Nephron progenitor cell (in vitro differentiated cells): ENCODE data around the gene GNPDA1.
A peak's percentile ranks its signal among the peaks of the same experiment; 100 is the strongest.

Experiments
- DNase-seq: peaks from one replicate; pipeline ENCODE4 v3.0.0; 2021
- H3K27ac Mint-ChIP-seq: 2 replicates; pipeline ENCODE4 v1.8.0; 2021; ENCODE audit warnings: mild to moderate bottlenecking, moderate library complexity, mixed read lengths
- H3K27me3 Mint-ChIP-seq: 2 replicates; pipeline ENCODE4 v1.8.0; 2021; ENCODE audit warnings: mild to moderate bottlenecking, low read depth, mixed read lengths; ENCODE audit not compliant: poor library complexity
- H3K36me3 Mint-ChIP-seq: 2 replicates; pipeline ENCODE4 v1.8.0; 2021; ENCODE audit warnings: low read depth, mixed read lengths
- H3K4me1 Mint-ChIP-seq: 2 replicates; pipeline ENCODE4 v1.8.0; 2021; ENCODE audit warnings: mixed read lengths
- H3K4me3 Mint-ChIP-seq: 2 replicates; pipeline ENCODE4 v1.8.0; 2021; ENCODE audit warnings: mild to moderate bottlenecking, moderate library complexity, mixed read lengths
- H3K9me3 Mint-ChIP-seq: 2 replicates; pipeline ENCODE4 v1.8.0; 2021; ENCODE audit warnings: mild to moderate bottlenecking, moderate library complexity, mixed read lengths
- TF ChIP-seq, protein P1 (sequence below): fragments of 200-600 bp; sonication (generic); IDR thresholded peaks from 2 replicates; pipeline ENCODE4 v1.5.0; 2021; ENCODE audit warnings: antibody characterized with exemption

Gene GNPDA1

DNA sequence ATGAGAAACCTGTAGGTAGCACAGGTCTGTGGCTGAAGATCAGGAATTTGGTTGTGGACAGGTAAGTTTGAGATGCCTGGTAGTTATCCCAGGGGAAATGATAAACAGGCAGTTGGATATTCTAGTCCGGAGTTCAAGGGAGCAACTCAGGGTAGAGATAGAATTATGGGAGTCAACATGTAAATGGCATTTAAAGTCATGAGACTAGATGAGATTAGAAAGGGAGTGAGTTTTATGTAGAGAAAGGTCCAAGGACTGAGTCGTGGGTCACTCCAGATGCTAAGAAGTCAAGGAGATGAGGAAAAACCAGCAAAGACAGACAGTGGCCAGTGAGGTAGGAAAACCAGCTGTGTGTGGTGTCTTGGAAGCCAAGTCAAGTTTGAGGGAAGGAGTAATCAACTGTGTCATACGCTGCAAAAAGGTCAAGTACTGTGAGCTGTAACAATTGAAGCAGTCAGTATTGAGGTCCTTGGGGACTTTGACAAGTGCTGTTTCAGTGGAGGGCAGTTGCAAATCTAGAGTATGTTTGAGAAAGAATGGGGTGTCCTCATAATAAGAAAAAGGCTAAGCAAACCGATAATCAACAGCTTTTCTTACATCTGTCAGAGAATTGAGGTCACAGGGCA, 18.2 kb downstream of the GNPDA1 start:
- Mint-ChIP-seq H3K4me3 (no peak overlapping the region), H3K4me1 (peaks cover 27% of the 10 kb centered on the region), H3K27me3 (no peaks in the 10 kb centered on the region), H3K36me3 (peaks cover 58% of the 10 kb centered on the region), H3K9me3 (peaks cover 4% of the 10 kb centered on the region), H3K27ac (peak overlapping the region; percentile 4)
- DNase-seq, result no peak
- TF ChIP-seq, protein P1, sequence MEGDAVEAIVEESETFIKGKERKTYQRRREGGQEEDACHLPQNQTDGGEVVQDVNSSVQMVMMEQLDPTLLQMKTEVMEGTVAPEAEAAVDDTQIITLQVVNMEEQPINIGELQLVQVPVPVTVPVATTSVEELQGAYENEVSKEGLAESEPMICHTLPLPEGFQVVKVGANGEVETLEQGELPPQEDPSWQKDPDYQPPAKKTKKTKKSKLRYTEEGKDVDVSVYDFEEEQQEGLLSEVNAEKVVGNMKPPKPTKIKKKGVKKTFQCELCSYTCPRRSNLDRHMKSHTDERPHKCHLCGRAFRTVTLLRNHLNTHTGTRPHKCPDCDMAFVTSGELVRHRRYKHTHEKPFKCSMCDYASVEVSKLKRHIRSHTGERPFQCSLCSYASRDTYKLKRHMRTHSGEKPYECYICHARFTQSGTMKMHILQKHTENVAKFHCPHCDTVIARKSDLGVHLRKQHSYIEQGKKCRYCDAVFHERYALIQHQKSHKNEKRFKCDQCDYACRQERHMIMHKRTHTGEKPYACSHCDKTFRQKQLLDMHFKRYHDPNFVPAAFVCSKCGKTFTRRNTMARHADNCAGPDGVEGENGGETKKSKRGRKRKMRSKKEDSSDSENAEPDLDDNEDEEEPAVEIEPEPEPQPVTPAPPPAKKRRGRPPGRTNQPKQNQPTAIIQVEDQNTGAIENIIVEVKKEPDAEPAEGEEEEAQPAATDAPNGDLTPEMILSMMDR, result no peak

DNA sequence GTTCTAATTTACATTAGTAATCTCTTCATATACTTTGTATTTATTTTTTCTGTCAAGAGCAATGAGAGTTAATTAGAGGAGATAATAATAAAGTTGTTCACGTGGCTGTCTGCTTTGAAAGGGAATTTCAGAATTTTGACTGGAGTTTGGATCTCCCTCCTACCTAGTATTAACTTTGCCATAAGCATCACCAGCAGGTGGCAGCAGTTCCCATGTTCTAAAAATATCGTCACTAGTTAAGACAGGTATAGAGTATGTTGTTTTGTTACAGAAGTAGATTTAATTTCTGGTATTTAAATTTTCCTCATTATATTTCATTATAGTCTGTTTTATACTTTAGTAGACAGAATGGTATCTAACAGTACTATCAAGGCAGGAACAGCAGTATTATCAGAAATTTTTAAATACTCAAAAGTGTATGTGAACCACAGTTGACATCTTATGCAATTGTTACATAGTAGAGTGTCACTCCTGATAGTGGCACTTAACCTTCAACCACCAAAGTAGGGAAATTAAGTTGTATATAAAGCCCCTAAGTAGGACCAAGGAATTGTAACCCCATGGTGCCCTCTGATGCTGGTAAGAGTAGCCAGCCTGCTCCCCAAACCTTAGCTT, 20.4 kb downstream of the GNPDA1 start:
- peaks cover 49% of the 10 kb centered on the region for H3K36me3 Mint-ChIP-seq
- peak; percentile 79 for DNase-seq
- no peak overlapping the region for H3K27ac Mint-ChIP-seq
- TF ChIP-seq, protein P1, result peak; percentile 93
- no peaks in the 10 kb centered on the region for H3K27me3 Mint-ChIP-seq
- no peaks in the 10 kb centered on the region for H3K9me3 Mint-ChIP-seq
- H3K4me1 Mint-ChIP-seq, result peaks cover 27% of the 10 kb centered on the region
- no peak overlapping the region for H3K4me3 Mint-ChIP-seq

DNA sequence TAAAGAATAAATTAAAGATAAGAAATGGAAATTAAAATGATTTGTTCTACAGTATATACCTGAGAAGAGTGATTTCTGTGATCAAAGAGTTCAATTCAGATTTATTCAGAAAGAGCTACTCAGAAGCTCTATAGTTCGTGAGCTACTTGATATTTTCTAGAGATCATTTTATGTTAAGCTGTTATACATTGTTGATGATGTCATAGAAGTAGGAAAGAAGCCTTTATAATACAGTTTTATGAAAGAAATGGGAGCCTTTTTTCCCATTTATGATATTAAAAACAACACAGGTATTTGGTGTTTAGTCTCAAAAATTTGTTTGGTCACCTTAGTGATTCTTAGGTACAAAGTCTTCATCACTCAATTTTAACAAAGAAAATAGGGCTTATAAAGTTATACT, 23.1 kb downstream of the GNPDA1 start:
- DNase-seq, result no peak
- TF ChIP-seq, protein P1, result no peak
- no peak overlapping the region for H3K27ac Mint-ChIP-seq
- H3K4me3 Mint-ChIP-seq, result no peak overlapping the region
- H3K27me3 Mint-ChIP-seq, result no peaks in the 10 kb centered on the region
- peaks cover 14% of the 10 kb centered on the region for H3K4me1 Mint-ChIP-seq
- H3K36me3 Mint-ChIP-seq, result peaks cover 54% of the 10 kb centered on the region
- H3K9me3 Mint-ChIP-seq, result no peaks in the 10 kb centered on the region

DNA sequence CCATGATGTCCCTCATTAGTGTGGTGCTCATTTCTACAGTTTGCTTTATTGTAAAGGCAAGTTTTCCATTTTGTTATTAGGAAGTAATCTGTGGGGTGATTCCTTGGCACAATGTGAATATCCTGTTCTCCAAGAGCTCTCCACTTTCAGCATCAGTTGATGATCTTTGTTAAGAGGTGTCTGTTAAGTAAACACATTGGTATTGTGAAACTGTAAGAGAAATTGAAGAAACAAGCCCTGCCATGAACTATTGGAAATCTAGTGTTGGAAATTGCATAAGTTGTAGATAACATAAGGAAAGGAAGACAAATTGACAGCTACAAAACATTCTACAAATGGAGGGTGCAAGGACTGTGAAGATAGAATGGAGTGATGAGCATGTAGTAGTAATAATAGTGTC, 26.8 kb downstream of the GNPDA1 start:
- Mint-ChIP-seq H3K9me3 (no peaks in the 10 kb centered on the region), H3K4me1 (no peaks in the 10 kb centered on the region), H3K27me3 (no peaks in the 10 kb centered on the region), H3K36me3 (peaks cover 64% of the 10 kb centered on the region), H3K4me3 (no peak overlapping the region), H3K27ac (peak overlapping the region; percentile 1)
- no peak for DNase-seq
- TF ChIP-seq, protein P1, result no peak

DNA sequence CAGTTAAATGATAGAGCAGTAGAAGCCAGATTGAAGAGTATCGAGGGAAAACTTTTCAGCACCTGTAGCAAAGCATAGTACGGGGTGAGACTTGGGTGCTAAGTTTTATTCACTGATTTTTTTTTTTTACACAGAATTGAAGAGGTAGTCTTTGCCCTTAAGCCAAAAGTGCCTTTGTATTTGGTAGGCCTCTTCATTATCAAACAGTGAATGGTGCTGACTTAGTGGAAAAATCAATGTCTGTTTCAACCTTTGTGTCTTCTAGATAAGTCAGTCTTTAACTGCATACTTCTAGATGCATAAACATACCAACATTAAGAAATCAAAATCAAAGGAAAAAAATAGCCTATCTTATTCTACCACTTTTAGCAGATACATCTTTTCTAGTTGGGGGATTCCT, 30.2 kb downstream of the GNPDA1 start:
- Mint-ChIP-seq H3K36me3 (peaks cover 82% of the 10 kb centered on the region), H3K4me3 (no peak overlapping the region), H3K4me1 (no peaks in the 10 kb centered on the region), H3K27ac (no peak overlapping the region), H3K9me3 (no peaks in the 10 kb centered on the region), H3K27me3 (no peaks in the 10 kb centered on the region)
- TF ChIP-seq, protein P1, result no peak
- no peak for DNase-seq

DNA sequence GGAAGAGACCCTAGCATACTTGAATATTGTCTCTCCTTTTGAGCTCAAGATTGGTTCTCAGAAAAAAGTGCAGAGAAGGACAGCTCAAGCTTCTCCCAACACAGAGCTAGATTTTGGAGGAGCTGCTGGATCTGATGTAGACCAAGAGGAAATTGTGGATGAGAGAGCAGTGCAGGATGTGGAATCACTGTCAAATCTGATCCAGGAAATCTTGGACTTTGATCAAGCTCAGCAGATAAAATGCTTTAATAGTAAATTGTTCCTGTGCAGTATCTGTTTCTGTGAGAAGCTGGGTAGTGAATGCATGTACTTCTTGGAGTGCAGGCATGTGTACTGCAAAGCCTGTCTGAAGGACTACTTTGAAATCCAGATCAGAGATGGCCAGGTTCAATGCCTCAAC, 34.4 kb downstream of the GNPDA1 start:
- no peaks in the 10 kb centered on the region for H3K9me3 Mint-ChIP-seq
- H3K27ac Mint-ChIP-seq, result no peak overlapping the region
- no peaks in the 10 kb centered on the region for H3K4me1 Mint-ChIP-seq
- no peak for DNase-seq
- no peak overlapping the region for H3K4me3 Mint-ChIP-seq
- H3K27me3 Mint-ChIP-seq, result no peaks in the 10 kb centered on the region
- TF ChIP-seq, protein P1, result no peak
- H3K36me3 Mint-ChIP-seq, result peaks cover 77% of the 10 kb centered on the region
